SKM-1 treated with dmso at 0.1 percent for 144 hours (cell line): ENCODE data around the gene ADAMTS2.
A peak's percentile ranks its signal among the peaks of the same experiment; 100 is the strongest.

Experiments
- DNase-seq: peaks from one replicate; lab custom pipeline; 2025; ENCODE audit not compliant: unreplicated experiment; lab: John Stamatoyannopoulos, UW

The ADAMTS2 gene

DNA sequence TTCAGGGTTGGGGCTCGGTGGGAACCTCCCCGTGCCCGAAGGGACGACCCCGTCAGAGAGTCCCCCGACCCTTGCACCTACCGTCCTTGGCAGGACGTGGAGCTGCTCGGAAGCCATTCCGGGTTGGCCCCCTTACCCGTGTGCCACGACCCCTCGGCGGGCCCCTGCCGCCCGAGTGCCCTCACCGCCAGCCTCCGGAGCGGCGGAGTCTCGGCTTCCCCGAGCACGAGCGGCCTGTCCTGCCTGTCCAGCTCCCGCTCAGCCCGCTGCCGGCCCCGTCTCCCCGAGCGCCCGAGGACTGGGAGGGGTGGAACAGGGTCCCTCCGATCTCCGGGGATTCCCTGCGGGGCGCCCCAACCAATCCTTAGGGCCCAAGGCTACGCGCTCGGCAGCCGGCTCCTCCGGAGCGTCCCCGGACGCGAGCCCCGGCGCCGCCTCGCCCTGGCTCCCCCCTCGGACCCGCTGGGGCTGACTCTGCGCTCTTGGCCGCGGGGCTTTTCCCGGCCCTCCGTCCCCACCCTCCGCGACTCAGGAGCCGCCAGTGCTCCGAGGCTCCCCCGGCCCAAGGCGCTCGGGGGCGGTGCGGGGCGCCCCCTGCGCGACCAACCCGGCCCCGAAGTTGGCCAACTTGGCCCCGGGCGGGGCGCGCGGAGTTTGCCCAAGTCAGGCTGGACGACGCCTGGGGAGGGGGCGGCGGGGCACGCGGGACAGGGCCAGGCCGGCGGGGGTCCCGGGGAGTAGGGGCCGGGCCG is 654 bp downstream of the ADAMTS2 start:
- DNase-seq = no peak

DNA sequence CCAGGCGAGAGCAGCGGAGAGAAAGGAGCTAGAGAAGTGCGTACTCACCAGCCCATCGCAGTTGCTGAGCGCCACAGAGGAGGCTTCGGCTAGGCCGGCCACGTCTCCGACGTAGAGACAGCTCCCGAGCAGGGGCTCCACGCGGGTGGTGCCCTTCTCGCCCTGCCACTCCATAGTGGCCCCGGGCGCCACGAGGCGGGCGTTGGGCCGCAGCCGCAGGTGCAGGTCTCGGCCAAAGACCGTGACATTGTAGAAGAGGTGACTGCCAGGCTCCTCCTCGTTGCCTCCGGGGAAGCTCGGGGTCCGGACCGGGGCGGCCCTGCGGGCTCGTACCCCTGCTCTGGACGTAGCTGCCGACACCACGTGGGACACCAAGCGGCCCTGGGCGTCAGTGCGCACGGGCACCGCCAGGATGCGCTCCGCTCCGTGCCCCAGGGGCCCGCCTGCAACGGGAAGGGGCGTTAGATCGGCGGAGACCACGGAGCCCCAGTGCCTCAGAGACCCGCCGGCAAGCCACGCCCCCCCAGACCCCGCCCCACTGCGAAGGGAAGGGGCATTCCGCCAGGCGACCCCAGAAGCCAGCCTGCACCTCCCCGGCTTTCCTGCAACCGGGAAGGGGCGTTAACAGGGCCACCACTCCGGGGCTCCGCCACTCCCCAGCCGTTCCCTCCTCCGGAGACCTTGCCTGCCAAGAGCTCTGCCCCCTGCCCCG is 1.4 kb downstream of the ADAMTS2 start:
- DNase-seq = peak; percentile 23

DNA sequence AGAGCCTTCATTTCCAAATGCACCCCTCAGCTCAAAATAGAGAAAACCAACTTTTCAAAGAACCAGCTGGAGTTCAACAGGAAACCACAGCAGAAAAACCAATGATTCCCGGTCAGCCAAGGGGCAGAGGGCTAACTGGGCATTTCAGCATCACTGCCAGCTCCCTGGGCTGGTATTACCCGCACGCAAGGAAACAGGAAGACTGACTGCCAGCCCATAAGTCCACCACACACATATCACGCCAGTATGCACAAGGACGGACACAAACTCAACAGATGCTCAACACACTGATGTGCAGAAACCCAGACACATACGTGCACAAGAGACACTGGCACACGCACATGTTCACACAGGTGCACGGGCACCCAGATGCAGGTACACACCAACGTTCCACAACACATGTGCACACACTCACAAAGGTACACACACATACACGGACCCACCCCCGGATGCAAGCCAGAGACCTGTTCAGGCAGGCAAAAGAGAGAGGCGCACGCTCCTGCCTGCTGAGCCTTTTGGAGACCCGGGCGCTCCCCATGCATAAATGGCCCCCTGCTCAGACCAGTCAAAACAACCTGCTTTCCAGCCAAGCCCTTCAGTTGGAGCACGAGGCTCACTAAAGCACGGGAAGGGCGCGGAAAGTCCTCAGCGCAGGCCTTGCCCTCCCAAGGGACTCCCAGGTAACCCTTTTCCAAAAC is 2.1 kb downstream of the ADAMTS2 start:
- DNase-seq = no peak

DNA sequence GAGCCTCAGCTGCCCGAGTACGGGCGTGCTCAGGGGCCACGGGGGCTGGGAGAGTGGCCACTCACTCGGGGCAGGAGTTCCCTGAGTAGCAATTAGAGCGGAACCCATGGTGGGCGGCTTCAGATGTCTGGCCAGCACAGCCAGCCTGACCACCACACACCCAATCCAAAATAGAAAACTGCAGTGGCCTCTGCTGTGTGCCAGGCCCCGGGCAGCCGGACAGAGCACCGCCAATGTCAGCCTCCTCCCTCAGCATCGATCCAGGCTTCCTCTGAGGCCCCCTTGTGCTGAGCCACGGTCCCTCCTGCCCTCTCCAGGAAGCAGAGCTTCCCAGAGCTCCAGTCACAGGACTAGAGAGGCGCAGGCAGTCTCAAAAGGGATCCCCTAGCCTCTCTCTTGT is 2.7 kb downstream of the ADAMTS2 start:
- DNase-seq = no peak

DNA sequence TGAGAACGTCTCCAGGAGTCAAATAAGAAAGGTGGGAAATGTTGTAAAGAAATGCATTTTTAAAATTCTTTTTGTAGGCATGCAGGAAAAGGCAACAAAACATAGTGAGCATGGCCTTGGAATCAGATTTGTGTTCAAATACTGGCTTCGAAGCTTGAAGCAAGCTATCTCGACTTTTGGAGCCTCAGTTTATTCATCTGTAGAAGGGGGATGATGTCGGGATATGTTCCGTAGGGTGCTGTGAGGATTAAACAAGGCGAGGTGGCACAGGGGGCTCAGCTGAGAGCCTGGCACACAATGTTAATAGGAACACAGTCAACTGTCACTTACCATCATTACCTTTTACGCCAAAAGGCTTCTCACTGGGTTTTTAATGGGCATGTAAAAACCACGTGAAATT is 4.8 kb downstream of the ADAMTS2 start:
- DNase-seq = no peak

DNA sequence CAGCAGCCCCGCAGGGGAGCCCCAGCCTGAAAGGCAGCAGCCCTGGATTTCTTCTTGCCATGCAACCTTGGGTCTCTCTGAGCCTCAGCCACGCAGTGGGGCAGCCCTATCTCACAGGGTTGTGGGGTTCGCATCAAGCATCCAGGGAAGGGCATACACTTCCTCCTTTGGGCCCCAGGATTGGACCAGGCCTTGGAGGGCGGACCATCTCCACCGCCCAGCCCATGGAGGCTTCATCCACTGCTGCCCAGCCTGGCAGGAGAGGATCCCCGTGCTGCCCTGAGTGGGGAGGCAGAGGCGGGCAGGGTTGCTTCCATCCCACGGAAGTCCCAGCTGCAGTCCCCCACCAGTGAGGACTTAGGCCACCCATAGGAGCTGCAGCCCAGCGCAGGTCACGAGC is 5.3 kb downstream of the ADAMTS2 start:
- DNase-seq = no peak

DNA sequence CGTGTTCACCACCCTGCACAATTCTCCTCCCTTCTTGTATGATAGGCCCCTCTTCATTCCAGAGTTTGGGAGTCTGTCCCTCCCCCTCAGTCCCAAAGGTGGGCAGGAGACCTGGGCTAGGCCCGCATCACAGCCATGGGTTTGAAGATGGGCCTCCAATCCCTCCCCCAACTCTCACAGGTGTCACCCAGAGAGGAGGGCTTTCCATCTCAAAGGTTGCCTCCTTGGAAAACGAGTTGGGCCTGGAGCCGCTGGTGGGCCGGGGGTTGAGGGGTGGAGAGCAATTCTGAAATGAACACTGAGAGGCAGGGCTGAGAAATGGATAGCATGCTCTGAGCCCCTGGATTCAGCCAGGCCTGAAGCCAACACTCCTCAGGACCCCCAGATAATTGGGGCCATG is 6.2 kb downstream of the ADAMTS2 start:
- no peak for DNase-seq

DNA sequence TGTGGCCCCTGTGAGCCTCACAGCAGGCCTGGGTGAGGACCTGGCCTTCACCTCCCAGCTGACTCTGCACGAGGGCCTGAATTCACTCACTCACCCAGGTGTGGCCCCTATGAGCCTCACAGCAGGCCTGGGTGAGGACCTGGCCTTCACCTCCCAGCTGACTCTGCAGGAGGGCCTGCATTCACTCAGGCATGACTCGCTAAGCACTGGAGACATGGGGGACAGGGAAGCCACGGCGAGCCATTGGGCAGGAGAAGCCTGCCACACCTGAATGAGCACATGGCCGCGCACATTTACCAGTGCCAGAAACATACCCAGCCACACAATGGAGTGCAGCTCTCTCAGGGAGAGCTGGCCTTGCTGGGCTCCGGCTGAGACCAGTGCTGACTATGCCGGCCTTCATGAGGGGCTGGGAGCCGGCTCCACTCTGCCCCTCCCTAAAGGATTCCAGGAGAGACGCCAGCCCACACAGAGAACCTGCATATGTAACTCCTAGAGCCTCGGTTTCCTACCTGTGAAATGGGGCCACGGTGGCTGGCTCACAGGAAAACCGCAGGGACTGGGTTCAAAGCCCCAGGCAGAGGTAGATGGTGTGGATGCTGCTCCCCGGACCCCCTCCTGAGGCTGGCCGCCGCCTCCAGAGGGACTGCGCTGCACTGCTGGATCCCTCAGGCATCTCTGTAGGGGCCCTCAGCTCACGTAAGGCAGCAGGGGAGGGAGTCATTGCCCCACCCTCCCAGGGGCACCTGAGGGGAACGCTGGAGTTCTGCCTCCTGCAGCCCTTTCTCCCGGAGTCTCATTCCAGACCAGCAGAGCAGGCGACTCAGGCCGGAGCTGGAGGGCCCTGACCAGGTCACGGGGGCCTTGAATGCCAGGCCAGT is 7.2 kb downstream of the ADAMTS2 start:
- no peak for DNase-seq

DNA sequence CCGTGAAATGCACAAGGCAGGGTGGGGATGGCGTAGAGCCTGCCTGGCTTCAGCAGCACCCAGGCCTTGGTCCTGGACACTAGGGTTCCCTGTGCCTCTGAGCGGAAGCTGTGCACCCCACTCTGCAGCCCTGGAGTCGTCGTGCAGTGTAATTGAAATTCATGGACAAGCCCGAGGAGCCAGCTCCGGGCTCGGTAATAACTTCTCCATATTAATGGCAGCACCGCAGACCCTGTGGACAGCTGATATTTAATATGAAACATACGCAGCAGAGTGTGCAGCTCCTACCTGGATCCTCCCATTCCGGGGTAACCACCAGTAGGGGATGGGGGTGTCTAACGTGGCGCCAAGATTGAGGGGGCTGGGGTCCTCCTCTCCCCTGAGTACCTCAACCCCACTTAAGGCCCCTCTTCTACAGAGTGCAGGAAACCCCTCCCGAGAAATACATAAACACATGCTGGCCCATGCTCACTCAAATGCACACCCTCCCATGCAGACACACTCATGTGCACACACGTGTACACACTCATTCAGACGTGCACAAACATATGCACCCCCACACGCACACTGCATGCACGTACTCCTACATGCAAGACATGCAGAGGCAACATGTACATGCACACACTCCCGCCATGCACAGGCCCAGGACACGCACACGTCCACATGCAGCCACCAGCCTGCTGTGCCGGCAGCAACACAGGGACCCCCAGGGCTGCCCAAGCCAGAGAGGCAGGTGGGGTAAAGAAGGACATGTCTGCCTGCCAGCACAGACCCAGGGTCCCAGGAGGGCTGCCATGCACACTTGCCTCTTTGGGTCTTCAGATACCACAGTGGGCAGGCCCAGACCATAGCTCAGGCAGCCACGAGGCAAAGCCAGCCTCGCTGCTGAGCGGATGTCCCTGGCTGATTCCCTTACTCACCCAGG is 8.1 kb downstream of the ADAMTS2 start:
- no peak for DNase-seq

DNA sequence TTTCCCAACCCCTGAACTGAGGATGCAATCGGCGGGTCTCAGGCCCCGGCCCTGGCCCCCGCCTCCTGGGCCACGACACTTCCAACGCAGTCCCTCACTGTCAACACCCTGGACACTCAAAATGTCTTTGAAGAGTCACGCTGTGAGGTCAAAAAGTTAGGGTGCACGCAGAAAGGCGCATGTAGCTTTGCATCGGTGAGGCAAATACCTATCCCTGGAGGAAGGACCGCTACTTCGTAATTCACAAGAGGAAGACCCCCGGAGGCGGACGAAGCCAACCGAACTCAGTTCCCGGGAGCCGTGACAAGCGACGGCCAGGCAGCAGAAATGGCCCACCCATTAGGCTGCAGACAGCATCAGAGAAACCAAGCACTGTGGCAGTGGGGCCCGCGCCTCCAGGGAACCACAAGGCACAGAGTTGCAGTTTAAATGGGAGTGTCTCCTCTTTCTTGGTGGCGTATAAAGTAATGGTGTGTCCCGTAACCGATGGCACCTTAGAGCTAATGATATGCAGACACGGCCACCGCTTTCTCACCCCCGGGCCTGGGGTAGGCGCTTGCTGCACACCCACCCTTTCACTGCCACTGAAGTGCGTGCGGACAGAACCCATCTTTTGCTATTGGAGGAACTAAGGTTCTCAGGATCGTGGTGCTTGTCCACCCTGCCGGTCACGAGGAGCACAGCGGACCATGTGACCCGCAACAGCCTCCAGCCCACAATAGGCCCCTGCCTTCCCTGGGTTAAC is 9.0 kb downstream of the ADAMTS2 start:
- DNase-seq = no peak

DNA sequence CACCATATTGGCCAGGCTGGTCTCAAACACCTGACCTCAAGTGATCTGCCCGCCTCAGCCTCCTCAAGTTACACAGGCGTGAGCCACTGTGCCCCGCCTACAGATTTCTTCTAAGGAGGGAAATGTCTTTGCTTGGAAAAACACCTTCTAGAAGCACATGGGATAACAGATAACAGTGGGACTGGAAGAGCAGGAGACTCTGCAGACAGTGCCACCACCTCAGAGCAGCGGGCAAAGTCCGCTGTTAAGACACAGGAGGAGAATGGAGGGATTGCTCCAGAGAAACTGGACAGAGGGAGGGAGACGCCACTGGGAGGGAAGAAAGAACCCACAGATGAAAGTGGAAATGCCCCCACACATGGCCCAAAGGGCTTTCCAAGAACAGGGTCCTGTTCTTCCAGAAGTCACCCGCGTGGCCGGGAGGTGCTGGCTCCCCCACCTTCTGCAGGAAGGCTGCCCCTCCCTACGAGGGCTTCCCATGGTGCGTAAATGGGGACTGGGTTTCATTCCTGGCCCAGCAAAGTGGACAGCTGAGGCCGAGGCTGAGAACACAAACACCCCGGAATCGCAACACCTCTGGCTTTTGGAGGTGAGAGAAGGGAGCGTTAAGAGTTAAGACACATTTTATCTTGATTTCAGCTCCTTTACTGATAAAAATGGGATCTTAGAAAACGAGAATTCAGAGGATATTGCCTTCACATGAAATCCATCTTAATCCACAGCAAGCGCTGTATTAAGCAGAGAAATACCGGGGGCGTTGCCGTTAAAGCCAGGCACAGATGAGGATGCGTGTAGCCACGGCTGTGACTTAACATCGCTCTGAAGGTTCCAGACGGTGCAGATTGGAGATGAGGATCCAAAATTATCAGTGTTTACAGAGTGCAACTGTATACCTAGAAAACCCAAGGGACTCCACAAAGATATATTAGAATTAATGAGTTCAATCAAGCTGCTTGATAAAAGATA is 11.2 kb downstream of the ADAMTS2 start:
- no peak for DNase-seq

DNA sequence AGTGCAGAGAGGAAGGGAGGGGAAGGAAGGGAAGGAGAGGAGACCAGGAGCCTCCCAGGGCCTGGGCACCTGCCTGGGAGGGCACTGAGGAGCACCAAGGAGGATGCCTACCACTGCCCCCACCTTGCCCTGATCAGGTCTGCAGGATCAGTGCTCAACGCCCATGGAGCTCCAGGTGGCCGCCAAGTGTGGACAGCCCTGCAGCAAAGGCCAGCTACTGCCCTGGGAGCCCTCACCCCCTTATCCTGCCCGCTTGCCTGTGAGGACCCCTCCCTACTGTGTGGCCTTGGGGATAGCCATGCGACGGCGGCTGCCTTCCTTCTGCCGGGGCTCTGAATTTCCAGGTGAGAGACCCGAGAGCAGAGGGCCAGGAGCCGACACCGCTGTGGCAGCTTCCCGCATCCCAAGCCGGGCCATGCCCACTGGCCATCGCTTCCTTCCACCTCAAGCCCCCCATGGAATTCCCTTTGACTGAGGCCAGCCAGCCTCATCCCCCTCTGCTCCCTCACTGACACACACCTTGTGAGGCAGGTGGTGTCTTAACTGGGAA is 12.4 kb downstream of the ADAMTS2 start:
- DNase-seq = no peak

DNA sequence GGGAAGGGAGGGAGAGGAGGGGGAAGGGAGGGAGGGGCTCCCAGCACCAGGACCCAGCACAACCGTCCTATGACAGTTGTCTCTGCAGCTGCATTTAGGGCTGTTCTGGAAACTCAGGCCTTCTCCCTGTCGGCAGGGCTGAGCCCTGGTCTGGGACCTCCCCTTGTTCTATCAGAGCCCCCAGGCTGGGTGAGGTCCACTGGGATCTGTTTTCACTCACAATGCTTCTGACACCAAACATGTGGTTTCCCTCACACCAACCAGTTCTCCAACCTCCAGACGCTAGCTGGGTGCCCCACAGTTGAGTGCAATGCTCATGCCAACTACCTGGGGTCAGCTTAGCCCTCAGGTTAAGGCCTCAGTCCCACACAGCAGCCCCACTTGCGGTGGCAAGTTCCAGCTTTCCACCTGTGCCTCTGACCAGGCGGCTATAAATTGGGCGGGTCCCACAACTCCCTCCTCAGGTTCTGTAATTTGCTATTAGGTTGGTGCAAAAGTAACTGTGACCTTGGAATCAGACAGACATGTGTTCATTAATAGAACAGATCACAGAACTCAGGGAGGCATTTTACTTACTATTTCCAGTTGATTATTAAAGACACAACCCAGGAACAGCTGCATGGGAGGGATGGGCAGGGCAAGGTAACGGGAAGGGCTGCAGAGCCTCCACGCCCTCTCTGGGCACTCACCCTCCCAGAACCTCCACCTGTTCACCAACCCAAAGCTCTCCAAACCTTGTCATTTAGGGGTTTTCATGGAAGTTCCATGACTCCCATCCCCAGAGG is 13.5 kb downstream of the ADAMTS2 start:
- no peak for DNase-seq

DNA sequence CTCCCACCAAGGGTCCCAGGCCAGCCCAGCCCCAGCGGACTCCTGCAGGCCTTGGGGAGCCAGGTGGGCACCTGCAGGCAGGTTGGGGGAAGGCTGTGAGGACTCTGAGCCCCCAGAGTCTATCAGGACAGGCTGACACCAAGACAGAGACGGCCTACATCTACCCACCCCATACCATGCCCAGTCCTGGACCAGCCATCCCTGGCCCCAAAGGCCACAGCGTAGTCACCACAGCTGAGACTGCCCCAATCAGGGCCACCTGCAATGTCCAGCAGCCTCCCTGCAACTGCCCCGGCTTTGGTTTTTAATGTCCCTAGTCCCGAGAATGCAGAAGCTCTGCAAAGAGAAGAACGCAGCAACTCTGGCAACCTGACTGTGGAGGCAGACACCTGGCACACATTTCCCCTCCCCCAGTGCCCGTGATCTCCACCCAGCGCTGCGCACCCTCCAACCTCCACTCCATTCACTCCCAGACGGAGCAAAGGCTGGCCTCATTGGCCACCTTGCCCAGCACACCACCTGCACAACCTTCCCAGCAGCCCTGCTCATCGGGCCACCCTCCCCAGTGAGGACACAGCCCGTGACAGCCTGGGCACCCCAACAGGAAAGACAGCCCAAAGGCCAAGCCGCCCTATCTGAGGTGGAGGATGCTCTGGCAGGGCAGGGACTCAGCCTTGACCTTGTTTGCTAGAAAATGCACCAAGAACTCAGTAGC is 14.9 kb downstream of the ADAMTS2 start:
- DNase-seq = no peak

DNA sequence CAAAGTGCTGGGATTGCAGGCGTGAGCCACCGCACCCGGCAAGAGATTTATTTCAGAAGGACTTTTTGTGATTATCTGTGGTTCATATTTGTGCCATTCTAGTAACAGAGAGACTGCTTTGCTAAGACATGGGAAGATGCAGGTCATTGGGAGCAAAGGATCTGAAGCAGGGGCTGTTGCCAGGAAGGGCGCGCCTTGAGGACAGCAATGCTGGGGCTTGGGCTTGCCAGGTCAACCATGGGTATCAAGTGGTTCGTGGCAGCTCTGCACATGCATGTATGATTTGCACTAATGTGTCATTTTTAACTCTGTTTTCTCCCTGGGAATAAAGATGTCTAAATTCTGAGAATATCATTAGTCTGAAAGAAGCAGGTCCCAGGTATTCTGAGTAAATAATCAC is 17.0 kb downstream of the ADAMTS2 start:
- no peak for DNase-seq

DNA sequence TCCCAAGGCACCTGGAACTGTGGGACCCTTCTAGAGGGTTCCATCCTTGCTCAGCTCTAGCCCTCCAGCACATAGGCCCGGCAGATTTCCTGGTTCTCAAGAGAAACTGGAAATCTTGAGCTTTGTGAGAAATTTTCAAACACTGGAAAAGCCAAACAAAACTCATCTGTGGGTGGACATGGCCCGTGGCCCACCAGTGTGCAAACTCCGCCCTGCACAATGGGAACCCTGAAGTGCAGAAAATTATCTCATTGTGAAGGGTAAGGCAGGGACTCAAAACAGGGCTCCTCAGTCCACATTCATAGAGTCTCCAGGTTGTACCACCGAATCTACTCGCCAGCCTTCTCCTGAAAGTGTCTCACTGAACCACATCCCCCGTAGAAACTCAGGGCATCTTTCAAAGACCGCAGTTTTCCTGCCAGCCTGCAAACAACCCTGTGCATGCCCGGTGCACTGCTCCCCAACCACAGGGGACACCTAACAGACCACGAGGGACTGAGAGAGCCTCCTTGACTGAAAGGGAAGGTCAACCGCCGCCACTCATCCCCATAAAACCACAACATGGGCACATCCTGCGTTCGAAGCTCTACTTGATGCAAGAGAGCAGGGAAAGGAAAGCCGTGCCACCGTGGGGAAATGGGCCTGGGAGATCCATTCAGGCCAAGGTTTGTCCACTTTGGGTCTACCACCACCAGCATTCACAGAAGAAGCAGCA is 18.1 kb downstream of the ADAMTS2 start:
- no peak for DNase-seq
